HG03432 (cell line): ENCODE measurements around the gene DNASE1L2.

Experiments used
- ATAC-seq: cut with Tn5 transposase; IDR thresholded peaks from one replicate; pipeline ENCODE4 v1.9.1; 2021; ENCODE audit warnings: mild to moderate bottlenecking, moderate library complexity; ENCODE audit not compliant: unreplicated experiment

Gene DNASE1L2

GRCh38 chr16:2284001-2284770 lies 47.9 kb downstream of the DNASE1L2 start:
- ATAC-seq, result no peak

GRCh38 chr16:2284797-2285576 lies 48.7 kb downstream of the DNASE1L2 start:
- ATAC-seq, result no peak

GRCh38 chr16:2285731-2286191 lies 49.5 kb downstream of the DNASE1L2 start:
- ATAC-seq, result no peak

- no peak for ATAC-seq
Observed at GRCh38 chr16:2286550-2286949, 50.3 kb downstream of the DNASE1L2 start.

GRCh38 chr16:2287916-2288547 lies 51.8 kb downstream of the DNASE1L2 start:
- no peak for ATAC-seq
